H9 (cell line): ENCODE data around the gene PSMB5. TPM values are rescaled to one million over a fixed set of nuclear protein-coding genes. Genes with fewer than 3 reads are reported as not detected.

ENCODE experiments used
- DNase-seq: peaks from one replicate; pipeline ENCODE4 v3.0.0-alpha.2; 2017
- H2AFZ ChIP-seq: one replicate; pipeline ENCODE4 v1.6.1; 2013; ENCODE audit warnings: mild to moderate bottlenecking, low read length, control low read depth, moderate library complexity
- H2AK5ac ChIP-seq: 2 replicates; pipeline ENCODE4 v1.6.1; 2013; ENCODE audit warnings: low read length, control low read depth, mixed read lengths; ENCODE audit not compliant: insufficient read length
- H2BK120ac ChIP-seq: one replicate; pipeline ENCODE4 v1.6.1; 2013; ENCODE audit warnings: low read depth, mild to moderate bottlenecking, low read length, control low read depth, inconsistent platforms; ENCODE audit not compliant: poor library complexity, severe bottlenecking
- H2BK12ac ChIP-seq: 2 replicates; pipeline ENCODE4 v1.6.1; 2013; ENCODE audit warnings: low read length, control low read depth, mixed read lengths, low read depth; ENCODE audit not compliant: insufficient read length
- H2BK15ac ChIP-seq: 2 replicates; pipeline ENCODE4 v1.6.1; 2013; ENCODE audit warnings: low read depth, low read length, control low read depth
- H2BK20ac ChIP-seq: one replicate; pipeline ENCODE4 v1.6.1; 2013; ENCODE audit warnings: low read depth, mild to moderate bottlenecking, low read length, control low read depth, inconsistent platforms; ENCODE audit not compliant: poor library complexity, severe bottlenecking
- H2BK5ac ChIP-seq: 2 replicates; pipeline ENCODE4 v1.6.1; 2013; ENCODE audit warnings: low read length, control low read depth, mixed read lengths; ENCODE audit not compliant: insufficient read length
- H3K14ac ChIP-seq: 2 replicates; pipeline ENCODE4 v1.6.1; 2013; ENCODE audit warnings: low read length, control low read depth; ENCODE audit not compliant: insufficient read depth
- H3K18ac ChIP-seq: 2 replicates; pipeline ENCODE4 v1.6.1; 2013; ENCODE audit warnings: low read depth, mild to moderate bottlenecking, mixed read lengths, low read length, control low read depth; ENCODE audit not compliant: insufficient read length
- H3K23ac ChIP-seq: 2 replicates; pipeline ENCODE4 v1.6.1; 2013; ENCODE audit warnings: low read length, control low read depth, mixed read lengths, low read depth; ENCODE audit not compliant: insufficient read length
- H3K23me2 ChIP-seq: 2 replicates; pipeline ENCODE4 v1.6.1; 2013; ENCODE audit warnings: low read depth, mild to moderate bottlenecking, mixed read lengths, low read length, control low read depth; ENCODE audit not compliant: insufficient read length, poor library complexity, severe bottlenecking
- H3K27ac ChIP-seq: 2 replicates; pipeline ENCODE4 v1.5.1; 2013; ENCODE audit warnings: low read length, control low read depth, mixed read lengths, low read depth; ENCODE audit not compliant: insufficient read length
- H3K27me3 ChIP-seq: 2 replicates; pipeline ENCODE4 v1.6.1; 2013; ENCODE audit warnings: low read length, control low read depth, inconsistent platforms; ENCODE audit not compliant: insufficient read depth
- H3K4ac ChIP-seq: 2 replicates; pipeline ENCODE4 v1.6.1; 2013; ENCODE audit warnings: low read depth, mild to moderate bottlenecking, control low read depth, inconsistent platforms, low read length, moderate library complexity
- H3K4me1 ChIP-seq: 2 replicates; pipeline ENCODE4 v1.6.1; 2013; ENCODE audit warnings: low read length, control low read depth, inconsistent platforms; ENCODE audit not compliant: insufficient read depth
- H3K4me2 ChIP-seq: 2 replicates; pipeline ENCODE4 v1.6.1; 2013; ENCODE audit warnings: low read length, control low read depth, mixed read lengths; ENCODE audit not compliant: insufficient read length, insufficient read depth
- H3K56ac ChIP-seq: 2 replicates; pipeline ENCODE4 v1.6.1; 2013; ENCODE audit warnings: low read depth, mild to moderate bottlenecking, mixed read lengths, low read length, control low read depth; ENCODE audit not compliant: insufficient read length
- H3K79me1 ChIP-seq: 2 replicates; pipeline ENCODE4 v1.6.1; 2013; ENCODE audit warnings: low read depth, mild to moderate bottlenecking, moderate library complexity, low read length, control low read depth, inconsistent platforms; ENCODE audit not compliant: insufficient read depth, poor library complexity, severe bottlenecking
- H3K79me2 ChIP-seq: 2 replicates; pipeline ENCODE4 v1.6.1; 2013; ENCODE audit warnings: low read length, control low read depth, inconsistent platforms; ENCODE audit not compliant: insufficient read depth
- H3K9ac ChIP-seq: 2 replicates; pipeline ENCODE4 v1.6.1; 2013; ENCODE audit warnings: low read length, control low read depth, mixed read lengths; ENCODE audit not compliant: insufficient read length; ENCODE audit errors: extremely low read depth
- H3K9me3 ChIP-seq: one replicate; pipeline ENCODE4 v1.6.1; 2013; ENCODE audit warnings: low read depth, low read length, inconsistent platforms; ENCODE audit not compliant: control insufficient read depth
- H3T11ph ChIP-seq: one replicate; pipeline ENCODE4 v1.6.1; 2013; ENCODE audit warnings: mild to moderate bottlenecking, low read length, control low read depth, inconsistent platforms
- H4K20me1 ChIP-seq: one replicate; pipeline ENCODE4 v1.6.1; 2013; ENCODE audit not compliant: control insufficient read depth, insufficient read length, insufficient read depth
- H4K5ac ChIP-seq: 2 replicates; pipeline ENCODE4 v1.6.1; 2013; ENCODE audit warnings: low read depth, mild to moderate bottlenecking, mixed read lengths, low read length, control low read depth; ENCODE audit not compliant: insufficient read length
- H4K8ac ChIP-seq: replicated peaks from 2 replicates; pipeline ENCODE4 v1.6.1; 2013; ENCODE audit warnings: low read length, control low read depth, mixed read lengths, low read depth; ENCODE audit not compliant: insufficient read length
- H4K91ac ChIP-seq: 2 replicates; pipeline ENCODE4 v1.6.1; 2013; ENCODE audit warnings: low read depth, mild to moderate bottlenecking, moderate library complexity, mixed read lengths, low read length, control low read depth; ENCODE audit not compliant: insufficient read length
- H3K27ac Mint-ChIP-seq, 3 experiments: 2 replicates in 2 of 3; 3 replicates in 1 of 3; pipeline ENCODE4 v1.8.0; 2020 to 2021; ENCODE audit warnings: mixed read lengths in 3 of 3, mild to moderate bottlenecking in 1 of 3, moderate library complexity in 1 of 3
- H3K27me3 Mint-ChIP-seq: 2 replicates; pipeline ENCODE4 v1.8.0; 2021; ENCODE audit warnings: low read depth, mild to moderate bottlenecking, moderate library complexity, mixed read lengths
- H3K36me3 Mint-ChIP-seq, 3 experiments: 2 replicates in 2 of 3; 3 replicates in 1 of 3; pipeline ENCODE4 v1.8.0; 2020 to 2021; ENCODE audit warnings: low read depth in 3 of 3, mixed read lengths in 3 of 3; ENCODE audit not compliant: insufficient read depth in 1 of 3
- H3K4me1 Mint-ChIP-seq, 2 experiments: 2 replicates each; pipeline ENCODE4 v1.8.0; 2020; ENCODE audit warnings: mixed read lengths in 2 of 2
- H3K4me3 Mint-ChIP-seq, 2 experiments: 2 replicates in 1 of 2; 3 replicates in 1 of 2; pipeline ENCODE4 v1.8.0; 2020 to 2021; ENCODE audit warnings: mild to moderate bottlenecking in 2 of 2, mixed read lengths in 2 of 2, moderate library complexity in 1 of 2
- H3K9me3 Mint-ChIP-seq, 2 experiments: 2 replicates in 1 of 2; 3 replicates in 1 of 2; pipeline ENCODE4 v1.8.0; 2020; ENCODE audit warnings: mild to moderate bottlenecking in 2 of 2, mixed read lengths in 2 of 2, moderate library complexity in 1 of 2
- WGBS: extraction: QIAGEN DNeasy Blood & Tissue Kit; methylation state at CpG from one replicate; pipeline ENCODE4 v1.1.7; 2013; ENCODE audit warnings: missing lambda C conversion rate, low lambda C conversion rate, mixed read lengths; ENCODE audit not compliant: insufficient read length; ENCODE audit errors: extremely low coverage; 5-methylcytosine and 5-hydroxymethylcytosine counted together
- total RNA-seq: library from RNA; stranded (reverse); gene quantifications from 2 replicates; pipeline ENCODE4 v1.2.1, GENCODE V29; 2021
- TF ChIP-seq, protein P1 (sequence below): fragments of 200-600 bp; sonication (generic); conservative IDR thresholded peaks from 3 replicates; pipeline ENCODE4 v1.8.0; 2021; ENCODE audit warnings: antibody characterized with exemption, mild to moderate bottlenecking

The PSMB5 gene
- total RNA-seq, 1 experiment from 2014 or later: 252 TPM

DNA sequence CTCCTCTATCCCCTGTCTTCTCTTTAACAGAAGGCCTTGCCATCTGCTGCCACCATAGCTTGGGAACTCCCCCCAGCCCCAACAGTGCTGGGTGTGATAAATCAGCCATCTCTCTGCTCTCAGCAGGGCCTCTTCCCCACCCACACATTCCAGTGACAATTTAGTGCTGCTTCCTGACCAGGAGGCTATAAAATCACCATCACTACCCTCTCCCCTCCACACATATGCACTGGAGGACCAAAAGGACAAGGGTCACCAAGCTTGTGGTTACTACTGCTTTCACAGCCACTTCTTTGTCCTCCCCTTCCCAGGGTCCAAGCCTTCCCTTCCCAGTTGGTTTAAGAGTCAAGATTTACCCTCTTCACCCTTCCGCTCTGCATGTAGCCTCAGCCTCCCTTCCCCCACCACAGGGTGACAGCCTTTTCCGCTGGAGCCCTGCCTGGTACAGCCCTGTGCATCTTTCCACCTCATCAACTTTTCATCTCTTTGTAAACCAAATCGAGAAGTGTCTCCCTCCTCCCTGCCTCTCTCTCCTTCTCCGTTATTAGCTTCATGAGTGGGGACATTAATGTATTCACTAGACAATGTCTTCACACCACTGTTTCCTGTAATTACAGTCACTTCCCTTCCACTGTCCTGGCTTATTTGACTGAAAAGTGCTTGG lies 9.4 kb downstream of the PSMB5 start:
- H3K36me3 Mint-ChIP-seq: peaks cover 29 to 41% (median 41%) of the 10 kb centered on the region in 3 experiments
- Histone ChIP-seq H2BK20ac (no peak overlapping the region), H2AK5ac (no peak overlapping the region), H2BK5ac (no peak overlapping the region), H3K4me2 (no peak overlapping the region), H2AFZ (no peak overlapping the region), H3K79me1 (no peaks in the 10 kb centered on the region), H3K14ac (no peak overlapping the region), H3K27ac (no peak overlapping the region), H3K9me3 (no peaks in the 10 kb centered on the region), H3K4me1 (no peaks in the 10 kb centered on the region), H3K56ac (no peak overlapping the region), H3T11ph (no peak overlapping the region), H3K4ac (no peak overlapping the region), H4K91ac (no peak overlapping the region), H4K8ac (no peak overlapping the region), H3K23me2 (no peaks in the 10 kb centered on the region), H3K9ac (no peak overlapping the region), H4K5ac (no peak overlapping the region), H3K23ac (no peak overlapping the region), H3K18ac (no peak overlapping the region), H2BK120ac (no peak overlapping the region), H2BK15ac (no peak overlapping the region), H3K27me3 (no peaks in the 10 kb centered on the region), H3K79me2 (no peaks in the 10 kb centered on the region), H4K20me1 (no peaks in the 10 kb centered on the region), H2BK12ac (no peak overlapping the region)
- H3K27ac Mint-ChIP-seq: peak overlapping the region in 2 of 3 experiments; percentile 56 to 68; a peak in 5 of 7 replicates
- H3K9me3 Mint-ChIP-seq: no peaks in the 10 kb centered on the region
- TF ChIP-seq, protein P1, sequence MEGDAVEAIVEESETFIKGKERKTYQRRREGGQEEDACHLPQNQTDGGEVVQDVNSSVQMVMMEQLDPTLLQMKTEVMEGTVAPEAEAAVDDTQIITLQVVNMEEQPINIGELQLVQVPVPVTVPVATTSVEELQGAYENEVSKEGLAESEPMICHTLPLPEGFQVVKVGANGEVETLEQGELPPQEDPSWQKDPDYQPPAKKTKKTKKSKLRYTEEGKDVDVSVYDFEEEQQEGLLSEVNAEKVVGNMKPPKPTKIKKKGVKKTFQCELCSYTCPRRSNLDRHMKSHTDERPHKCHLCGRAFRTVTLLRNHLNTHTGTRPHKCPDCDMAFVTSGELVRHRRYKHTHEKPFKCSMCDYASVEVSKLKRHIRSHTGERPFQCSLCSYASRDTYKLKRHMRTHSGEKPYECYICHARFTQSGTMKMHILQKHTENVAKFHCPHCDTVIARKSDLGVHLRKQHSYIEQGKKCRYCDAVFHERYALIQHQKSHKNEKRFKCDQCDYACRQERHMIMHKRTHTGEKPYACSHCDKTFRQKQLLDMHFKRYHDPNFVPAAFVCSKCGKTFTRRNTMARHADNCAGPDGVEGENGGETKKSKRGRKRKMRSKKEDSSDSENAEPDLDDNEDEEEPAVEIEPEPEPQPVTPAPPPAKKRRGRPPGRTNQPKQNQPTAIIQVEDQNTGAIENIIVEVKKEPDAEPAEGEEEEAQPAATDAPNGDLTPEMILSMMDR: no peak
- no CpG with 5 or more reads among the region's 4 CpGs for WGBS
- no peak overlapping the region for H3K4me3 Mint-ChIP-seq
- H3K4me1 Mint-ChIP-seq: peaks cover 33 to 37% of the 10 kb centered on the region in 2 experiments
- no peaks in the 10 kb centered on the region for H3K27me3 Mint-ChIP-seq
- no peak for DNase-seq
